Measurements from ENCODE around the gene TKT.

GRCh38 chr3:53242155-53242554 is 13.7 kb downstream of the TKT start:
- no peak for TF ChIP-seq CTCF (conservative IDR thresholded peaks at IDR 0.05; ENCODE audit: low read depth in 2 of 2)
- TF ChIP-seq REST (IDR thresholded peaks at IDR 0.05; ENCODE audit: unreplicated experiment) = no peak
- no peak for TF ChIP-seq EZH2 (IDR thresholded peaks at IDR 0.05; ENCODE audit: low read depth, unreplicated experiment)
- no peak for TF ChIP-seq POLR2AphosphoS5 (IDR thresholded peaks at IDR 0.05; ENCODE audit: low read depth)
- no peak for TF ChIP-seq ZNF114 (CRISPR knock-in tag; IDR thresholded peaks at IDR 0.05)
- no peak for TF ChIP-seq EZH2phosphoT487 (IDR thresholded peaks at IDR 0.05; ENCODE audit: unreplicated experiment)
- TF ChIP-seq JUNB (IDR thresholded peaks at IDR 0.05; ENCODE audit: unreplicated experiment) = no peak
- no peak for TF ChIP-seq CREB1 (CRISPR knock-in tag; IDR thresholded peaks at IDR 0.05; ENCODE audit: low read depth)
- no peak for TF ChIP-seq STAT1 (IDR thresholded peaks at IDR 0.05; ENCODE audit: unreplicated experiment)
- TF ChIP-seq ETS1 (IDR thresholded peaks at IDR 0.05) = no peak
- TF ChIP-seq NANOG (IDR thresholded peaks at IDR 0.05; ENCODE audit: borderline replicate concordance) = no peak
